Stimulated activated CD4-positive, alpha-beta T cell treated with anti-CD3 and anti-CD28 coated beads, TNF-alpha, amount 100 ng/mL, for 24 hours (primary cell): ENCODE data around the gene ANKRD55.
"Not testable (repeated sequence)": the region's sequence is repeated elsewhere in the genome, so short reads cannot be mapped to it uniquely, and the experiment has no call there.

Experiments
- DNase-seq, 3 experiments: peaks; one replicate each; pipeline ENCODE4 v3.0.0-alpha.2; 2020; ENCODE audit warnings: low read depth in 3 of 3

The ANKRD55 gene

DNA sequence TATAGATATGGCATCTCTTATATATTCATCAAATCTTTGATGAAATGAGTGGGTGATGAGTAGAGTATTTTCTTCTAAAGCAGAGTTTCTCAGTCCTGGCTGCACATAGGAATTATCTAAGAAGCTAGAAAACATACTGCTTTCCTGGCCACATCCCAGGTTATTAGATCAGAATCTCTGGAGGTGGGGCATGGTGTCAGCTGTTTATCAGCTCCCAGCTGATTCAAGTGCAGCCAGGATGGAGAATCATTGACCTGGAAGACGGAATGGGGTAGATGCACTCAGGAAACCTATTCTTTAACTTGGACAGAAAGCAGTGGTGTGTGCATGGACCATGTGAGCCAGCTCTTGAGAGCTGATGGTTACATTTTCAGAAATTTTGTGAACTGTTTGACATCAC is 130.2 kb downstream of the ANKRD55 start:
- no peak for DNase-seq

DNA sequence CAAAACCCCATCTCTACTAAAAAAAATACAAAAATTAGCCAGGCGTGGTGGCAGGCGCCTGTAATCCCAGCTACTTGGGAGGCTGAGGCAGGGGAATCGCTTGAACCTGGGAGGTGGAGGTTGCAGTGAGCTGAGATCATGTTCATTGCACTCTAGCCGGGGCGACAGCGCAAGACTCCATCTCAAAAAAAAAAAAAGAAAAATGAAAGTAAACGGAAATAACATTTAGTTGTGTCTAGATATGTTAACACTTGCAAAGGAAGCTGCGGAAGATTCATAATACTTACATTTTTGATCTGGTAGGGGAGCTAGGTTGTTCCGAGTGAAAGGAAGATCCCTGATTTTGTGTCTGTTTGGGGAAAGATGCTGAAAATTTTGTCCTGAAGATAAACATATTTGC is 130.9 kb downstream of the ANKRD55 start:
- not testable (repeated sequence) for DNase-seq

DNA sequence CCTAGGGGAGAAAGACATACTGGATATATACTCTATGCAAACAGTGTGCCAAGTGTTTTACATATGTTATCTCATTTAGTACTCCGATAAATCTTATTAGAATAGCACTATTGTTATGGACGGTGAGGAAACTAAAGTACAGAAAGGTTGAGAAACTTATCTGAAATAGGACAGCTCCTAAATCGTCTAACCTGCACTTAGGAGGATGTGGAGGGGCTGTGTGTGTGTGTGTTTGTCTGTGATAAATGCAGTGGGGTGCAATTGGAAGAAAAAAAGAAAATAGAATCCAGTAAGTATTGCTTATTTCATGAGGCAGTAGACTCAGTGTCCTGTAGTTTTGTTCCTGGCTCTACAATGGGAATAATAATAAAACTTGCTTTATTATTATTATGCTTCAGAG is 131.9 kb downstream of the ANKRD55 start:
- DNase-seq, result no peak

DNA sequence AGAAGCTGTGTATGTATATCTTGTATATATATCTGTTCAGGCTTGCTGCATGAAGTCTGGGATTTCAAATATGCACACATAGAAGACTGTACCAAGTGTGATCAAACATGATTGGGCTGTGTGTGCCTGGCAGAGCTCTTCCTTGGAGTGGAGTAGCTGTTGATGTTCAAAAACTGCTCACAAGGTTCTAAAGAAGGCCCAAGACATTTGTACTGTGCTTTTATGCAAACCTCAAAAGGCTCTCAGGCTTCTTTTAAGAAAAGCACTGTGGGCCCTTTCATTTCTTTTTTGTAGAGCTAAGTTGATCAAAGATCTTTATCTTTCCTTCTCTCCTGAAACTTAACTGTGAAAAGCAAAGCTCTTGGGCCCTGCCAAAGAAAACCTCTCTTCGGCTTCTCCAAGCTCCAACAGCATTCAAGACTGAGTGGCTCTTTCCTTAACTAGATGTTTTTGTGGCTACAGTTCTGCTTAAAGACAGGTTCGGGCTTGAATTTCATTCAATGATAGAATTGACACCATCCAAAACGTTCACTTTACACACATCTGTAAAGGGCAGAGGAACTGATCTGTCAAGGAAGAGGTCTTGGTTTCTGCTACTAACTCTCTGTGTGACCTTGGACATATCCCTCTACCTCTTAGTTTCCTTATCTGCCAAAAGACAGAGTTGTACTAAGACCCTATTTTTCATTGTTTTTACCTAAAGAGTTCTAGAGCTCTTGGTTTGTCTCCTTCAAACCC is 132.5 kb downstream of the ANKRD55 start:
- no peak for DNase-seq

DNA sequence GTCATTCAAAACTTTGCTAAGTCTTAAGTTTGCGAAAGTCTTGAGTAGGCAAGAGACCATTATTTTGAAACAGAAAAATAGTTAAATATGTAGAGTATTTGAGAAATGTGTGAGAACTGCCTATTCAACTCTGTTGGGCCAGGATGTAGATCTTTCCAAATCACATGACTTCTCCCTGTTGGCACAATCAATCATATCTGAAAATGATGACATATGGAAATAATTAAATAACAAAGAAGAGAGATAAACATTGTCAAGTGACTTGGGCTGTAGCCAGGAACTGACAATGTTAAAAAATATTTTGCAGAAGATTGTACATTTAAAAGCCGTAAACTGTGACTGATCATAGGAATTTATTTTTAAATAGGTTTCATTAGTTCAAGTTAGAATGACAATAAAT is 133.8 kb downstream of the ANKRD55 start:
- DNase-seq, result no peak

DNA sequence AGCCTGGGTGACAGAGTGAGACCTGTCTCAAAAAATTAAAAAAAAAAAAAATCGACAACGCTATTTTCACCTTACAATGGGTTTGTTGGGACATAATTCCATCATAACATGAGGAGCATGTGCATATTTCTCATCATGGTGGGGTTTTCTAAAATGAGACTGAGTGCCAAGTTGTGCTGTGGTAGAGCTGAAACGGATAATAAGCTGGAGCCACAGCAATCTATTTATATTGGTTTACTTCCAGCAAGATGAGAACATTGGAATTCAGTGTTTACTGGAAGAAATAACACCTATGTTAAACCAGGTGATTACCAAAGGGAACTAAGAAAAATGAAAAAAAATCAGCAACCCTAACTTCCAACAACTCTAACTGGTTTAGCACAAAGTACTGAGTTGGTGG is 136.1 kb downstream of the ANKRD55 start:
- DNase-seq, result no peak

DNA sequence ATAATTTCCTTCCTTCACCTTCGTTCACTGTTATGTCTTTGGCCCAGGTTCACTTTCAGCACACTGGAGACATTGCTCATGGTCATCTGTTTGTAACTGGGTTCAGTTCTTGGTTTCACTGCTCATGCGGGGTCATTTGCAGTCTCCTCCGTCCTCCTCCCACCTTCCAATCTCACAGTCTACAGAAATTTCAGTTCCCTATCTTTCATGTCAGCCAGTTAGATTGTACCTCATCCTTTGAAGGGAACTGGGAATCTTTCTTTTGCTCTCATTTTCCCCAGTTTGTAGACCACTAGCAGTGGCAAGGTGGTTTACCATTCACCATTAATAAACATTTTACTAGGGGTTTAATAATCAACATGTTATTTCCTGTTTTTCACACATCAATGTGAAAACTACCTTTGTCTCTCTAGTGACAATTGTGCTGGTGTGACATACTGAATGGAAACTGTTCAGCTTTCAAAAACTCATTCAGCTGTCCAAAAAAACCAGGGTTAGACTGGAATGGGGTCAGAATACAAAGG is 137.5 kb downstream of the ANKRD55 start:
- no peak for DNase-seq

DNA sequence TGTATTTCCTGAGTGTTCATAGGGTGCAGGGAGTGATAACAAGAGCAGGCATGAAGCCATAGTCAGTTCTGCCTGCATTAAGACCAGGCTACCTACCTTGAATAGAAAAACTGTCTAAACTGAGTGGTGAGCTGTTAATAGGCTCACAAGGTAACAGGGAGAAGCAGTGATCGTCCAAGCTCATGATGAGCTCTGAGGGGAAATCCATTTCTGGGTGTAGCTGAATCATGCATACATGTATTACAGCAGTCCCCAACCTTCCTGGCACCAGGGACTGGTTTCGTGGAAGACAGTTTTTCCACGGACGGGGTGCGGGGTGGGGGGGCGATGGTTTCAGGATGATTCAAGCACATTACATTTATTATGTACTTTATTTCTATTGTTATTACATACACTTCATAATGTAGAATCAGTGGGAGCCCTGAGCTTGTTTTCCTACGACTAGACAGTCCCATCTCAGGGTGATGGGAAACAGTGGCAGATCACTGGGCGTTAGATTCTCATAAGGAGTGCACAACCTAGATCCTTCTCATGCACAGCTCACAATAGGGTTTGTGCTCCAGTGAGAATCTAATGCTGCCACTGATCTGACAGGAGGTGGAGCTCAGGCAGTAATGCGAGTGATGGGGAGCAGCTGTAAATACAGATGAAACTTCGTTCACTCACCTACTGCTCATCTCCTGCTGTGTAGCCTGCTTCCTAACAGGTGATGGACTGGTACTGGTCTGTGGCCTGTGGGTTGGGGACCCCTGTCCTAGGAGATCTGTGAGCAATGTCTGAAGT is 138.4 kb downstream of the ANKRD55 start:
- peak; percentile 50 to 83 (median 51) for DNase-seq

DNA sequence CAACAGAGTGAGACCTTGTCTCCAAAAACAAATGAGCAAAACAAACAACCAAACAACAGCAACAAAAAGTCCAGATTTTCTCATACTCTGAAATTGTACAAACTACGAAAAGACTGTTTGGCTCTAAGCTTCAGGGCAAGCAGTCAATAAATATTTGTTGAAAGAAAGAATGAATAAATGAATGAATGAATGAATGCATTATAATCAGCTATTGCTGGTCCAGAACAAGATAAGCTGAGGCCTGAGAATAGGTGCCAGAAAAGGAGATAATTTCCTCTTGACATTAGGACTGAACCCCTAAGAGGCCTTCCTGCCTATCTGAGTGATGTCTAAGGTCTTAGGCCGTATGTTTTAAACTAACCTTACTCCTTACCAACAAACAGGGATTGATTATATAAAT is 139.2 kb downstream of the ANKRD55 start:
- no peak for DNase-seq

DNA sequence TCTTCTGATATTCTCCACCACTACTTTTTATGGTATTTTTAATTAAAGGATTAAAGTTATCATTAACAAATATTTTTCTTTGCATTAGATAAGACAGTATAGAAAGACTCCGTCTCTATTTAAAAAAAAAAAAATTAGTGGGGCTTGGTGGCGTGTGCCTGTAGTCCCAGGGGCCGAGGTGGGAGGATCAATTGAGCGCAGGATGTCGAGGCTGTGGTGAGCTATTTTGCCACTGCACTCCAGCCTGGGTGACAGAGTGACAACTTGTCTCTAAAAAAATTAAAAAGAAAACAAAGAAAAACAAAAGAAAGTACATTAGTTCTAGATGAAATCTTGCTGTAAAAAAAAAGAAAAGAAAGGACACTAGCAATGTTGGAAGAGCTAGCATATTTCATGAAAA is 141.0 kb downstream of the ANKRD55 start:
- DNase-seq, result no peak

DNA sequence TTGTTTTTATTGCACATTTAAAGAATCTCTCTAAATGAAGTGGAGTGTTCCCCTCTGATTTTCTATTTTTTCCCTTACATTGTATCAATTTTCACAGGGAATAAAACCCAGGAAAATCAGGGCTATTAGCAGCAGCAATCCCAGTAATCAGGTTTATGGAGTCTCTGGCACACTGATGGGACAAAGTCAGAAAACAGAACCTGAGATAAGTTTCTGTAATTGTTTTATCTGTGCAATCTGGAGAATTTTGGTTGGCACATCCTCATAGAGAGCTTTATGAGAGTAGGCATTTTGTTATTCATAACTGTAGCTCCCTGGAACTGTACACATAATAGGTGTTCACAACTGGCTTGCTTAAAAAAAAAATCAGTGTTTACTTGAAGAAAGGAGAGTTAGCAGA is 141.5 kb downstream of the ANKRD55 start:
- DNase-seq, result no peak

DNA sequence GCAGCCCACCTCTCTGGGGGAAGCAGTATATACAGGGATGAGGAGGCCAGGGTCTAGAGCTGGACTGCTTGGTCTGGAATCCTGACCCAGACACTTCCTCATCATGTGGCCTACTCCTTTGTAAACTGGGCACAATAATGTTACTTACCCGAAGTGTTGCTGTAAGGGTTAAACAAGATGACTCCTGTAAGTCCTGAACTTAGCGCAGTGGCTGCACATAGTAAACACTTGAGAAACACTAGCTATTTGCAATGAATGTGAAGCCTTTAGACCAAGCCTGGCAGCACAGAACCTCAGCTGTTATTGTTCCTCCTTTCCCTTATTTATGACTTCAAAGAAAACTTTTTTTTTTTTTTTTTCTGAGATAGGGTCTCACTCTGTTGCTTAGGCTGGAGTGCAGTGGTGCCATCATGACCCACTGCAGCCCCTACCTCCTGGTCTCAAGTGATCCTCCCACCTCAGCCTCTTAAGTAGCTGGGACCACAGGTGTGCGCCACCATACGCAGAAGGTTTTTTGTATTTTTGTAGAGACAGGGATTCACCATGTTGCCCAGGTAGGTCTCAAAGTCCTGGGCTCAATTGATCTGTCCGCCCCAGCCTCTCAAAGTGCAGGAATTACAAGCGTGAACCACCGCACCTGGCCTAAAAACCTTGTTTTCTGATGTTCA is 142.2 kb downstream of the ANKRD55 start:
- no peak for DNase-seq

DNA sequence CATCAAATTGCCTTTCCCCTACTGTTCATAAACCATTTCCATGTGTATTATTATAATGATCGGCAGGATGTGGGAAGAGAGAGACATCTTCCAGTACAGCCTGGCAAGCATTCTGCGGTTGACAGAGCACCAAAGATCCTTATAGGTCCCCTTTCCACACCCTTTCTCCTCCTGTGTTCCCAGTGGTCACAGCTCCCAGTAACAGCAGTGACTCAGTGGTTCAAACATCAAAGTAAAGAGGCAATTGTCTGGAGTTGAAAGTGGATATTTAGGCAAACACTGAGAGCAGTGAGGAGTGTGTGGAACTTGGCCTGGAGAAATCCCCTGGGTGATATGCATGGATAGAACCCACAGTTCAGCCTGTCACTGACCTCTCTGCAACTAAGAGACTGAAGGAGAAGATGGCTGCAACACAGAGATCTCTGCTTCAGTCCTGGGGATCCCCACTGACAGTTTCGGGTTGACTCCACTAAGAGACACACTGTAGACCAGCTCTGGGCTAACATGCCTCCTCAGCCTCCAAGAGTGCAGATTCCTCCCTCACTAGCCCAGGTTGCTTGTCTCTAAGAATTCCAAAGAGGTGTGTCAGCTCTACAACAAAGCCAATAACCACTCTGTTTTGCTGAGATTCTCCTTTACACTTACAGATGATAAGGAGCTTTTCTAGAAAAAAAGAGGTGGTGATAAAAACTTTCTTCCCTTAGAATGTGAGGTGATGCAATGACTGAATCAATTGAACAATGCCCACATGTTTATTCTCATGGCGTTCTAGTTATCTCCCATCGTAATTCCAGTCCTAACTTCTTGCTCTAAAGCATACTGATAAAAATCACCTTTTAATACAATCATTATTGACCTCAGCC is 143.9 kb downstream of the ANKRD55 start:
- peak in 1 of 3 experiments; percentile 26 for DNase-seq

DNA sequence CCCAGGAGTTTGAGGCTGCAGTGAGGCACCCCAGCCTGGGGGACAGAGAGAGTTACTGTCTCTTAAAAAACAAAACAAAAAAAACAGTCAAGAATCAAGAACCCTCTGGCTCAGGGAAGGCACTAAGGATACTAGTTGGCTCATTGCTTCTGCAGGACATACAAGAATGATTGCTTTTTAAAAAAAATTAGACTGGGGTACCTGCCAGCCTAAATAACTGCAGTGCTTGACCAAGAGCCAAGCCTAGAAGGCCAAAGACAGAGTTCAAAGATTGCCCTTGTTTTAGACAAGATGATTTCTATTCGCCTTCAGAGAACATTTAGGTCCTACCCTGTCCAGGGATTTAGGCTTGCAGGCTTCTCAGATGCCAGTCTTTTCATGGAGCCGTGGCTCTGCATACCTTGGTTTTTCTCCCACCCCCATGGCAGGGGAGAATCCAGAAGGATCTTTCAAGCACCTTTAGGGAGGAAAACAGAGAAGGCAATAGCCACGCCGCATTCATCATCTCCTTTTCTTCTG is 144.6 kb downstream of the ANKRD55 start:
- no peak for DNase-seq

DNA sequence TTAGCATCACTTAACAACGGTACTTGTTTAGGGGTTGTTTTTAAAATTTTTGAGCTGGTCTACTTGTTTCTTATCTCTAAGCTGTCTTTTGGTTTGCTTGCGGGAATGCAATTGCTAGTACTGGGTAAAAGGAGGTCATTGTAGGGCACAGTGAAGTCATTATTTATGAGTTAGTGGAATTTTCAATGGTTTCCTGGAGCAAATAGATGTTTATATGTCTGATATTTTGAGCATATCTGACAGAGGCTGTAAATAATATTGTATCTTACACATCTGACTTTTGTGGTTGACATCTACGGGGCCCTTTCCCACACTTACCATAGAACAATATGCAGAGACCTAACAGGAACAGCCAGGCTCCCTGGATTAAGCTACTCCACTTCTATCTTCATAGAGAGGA is 147.9 kb downstream of the ANKRD55 start:
- no peak for DNase-seq

DNA sequence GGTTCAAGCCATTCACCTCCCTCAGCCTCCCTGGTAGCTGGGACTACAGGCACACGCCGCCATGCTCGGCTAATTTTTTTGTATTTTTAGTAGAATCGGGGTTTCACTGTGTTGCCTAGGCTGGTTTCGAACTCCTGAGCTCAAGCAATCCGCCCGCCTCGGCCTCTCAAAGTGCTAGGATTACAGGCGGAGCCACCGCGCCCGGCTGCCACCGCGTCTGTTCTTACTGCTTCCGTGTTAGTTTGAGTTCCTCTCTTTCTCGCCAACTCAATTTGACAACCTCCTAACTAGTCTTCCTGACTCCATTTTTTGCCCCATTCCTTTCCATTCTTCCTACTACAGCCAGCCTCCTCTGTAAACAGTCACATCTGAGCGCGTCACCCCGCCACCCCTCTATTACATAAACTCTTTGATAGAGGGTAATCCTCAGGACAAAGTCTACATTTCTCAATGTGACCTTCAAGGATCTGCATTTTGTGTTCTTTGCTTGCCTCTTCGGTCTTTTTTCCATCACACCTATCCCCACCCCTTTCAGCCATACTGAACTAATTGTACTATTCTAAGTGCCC is 149.8 kb downstream of the ANKRD55 start:
- no peak for DNase-seq

DNA sequence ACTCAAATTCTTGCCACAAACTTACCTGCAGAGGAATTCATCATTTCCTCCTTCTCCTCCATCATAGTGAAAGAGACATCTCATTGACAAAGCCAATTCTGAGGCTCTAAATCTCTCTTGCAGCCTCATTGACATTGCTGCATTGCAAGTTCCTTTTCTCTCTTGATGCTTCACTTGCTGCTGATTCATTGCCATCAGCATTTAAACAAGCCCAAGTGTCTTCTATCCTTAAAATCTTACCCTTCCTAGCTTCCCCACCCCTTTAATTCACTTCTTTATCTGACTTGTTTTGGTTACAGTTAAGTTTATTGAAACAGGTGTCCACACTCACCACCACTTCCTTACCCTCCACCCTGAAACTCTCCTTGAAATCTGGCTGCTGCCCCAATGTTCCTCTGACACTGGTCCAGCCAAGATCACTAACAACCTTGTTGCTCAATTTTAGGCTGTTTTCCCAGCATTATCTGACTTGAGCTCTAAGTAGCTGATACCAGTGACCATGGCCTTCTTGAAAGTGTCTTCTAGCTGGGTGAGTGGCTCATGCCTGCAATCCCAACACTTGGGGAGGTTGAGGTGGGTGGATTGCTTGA is 152.0 kb downstream of the ANKRD55 start:
- not testable (repeated sequence) for DNase-seq

DNA sequence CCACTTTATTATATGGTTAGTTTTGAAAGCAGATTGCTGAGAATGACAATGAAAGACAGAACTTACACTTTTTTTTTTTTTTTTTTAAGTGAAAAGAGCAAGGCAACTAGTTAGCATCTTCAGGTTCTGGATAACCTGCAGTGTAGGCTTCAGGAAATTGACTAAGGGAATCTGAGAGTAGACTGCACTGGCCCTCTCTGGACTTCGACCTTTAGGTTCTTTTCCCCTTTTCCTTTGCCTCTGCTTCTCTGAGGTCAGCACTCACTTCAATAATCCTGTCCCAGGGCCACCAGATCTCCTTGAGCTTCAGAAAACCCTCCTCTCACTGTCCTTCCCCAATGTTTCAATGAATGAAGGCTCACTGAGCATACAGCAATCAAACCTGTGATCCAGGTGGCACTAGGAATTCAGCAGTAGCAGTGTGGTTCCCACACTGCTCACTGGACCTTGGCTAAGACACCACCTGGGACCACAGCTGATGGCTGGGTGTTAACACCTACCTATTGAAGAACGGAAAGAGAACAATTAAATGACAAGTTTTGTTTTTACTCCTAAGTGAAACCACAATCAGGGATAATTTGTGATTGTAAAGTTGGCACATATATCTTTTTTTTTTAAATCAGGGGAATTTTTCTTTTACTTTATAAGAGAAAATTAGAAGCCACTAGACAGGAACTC is 152.6 kb downstream of the ANKRD55 start:
- no peak for DNase-seq

DNA sequence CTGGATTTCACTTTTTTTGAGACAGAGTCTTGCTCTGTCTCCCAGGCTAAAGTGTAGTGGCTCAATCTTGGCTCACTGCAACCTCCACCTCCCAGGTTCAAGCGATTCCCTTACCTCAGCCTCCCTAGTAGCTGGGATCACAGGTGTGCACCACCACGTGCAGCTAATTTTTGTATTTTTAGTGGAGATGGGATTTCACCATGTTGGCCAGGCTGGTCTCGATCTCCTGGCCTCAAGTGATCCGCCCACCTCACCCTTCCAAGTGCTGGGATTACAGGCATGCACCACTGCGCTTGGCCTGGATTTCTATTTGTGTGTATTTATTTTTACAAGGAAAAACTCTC is 154.0 kb downstream of the ANKRD55 start:
- not testable (repeated sequence) for DNase-seq
